Astrocyte (in vitro differentiated cells and primary cell): ENCODE data around the gene CLEC14A. TPM values are rescaled to one million over a fixed set of nuclear protein-coding genes. Genes with fewer than 3 reads are reported as not detected.
A peak's percentile ranks its signal among the peaks of the same experiment; 100 is the strongest.

Experiments used
- DNase-seq: peaks from one replicate; pipeline ENCODE4 v3.0.0-alpha.2; 2010; ENCODE audit warnings: low read depth
- FAIRE-seq: peaks from 2 replicates; lab custom pipeline; 2011; peaks lifted over from hg19 to GRCh38; lab: Jason Lieb, UNC
- H2AFZ ChIP-seq: 2 replicates; pipeline ENCODE4 v1.6.0; 2012; ENCODE audit warnings: low read depth, low read length, inconsistent platforms
- H3K27ac ChIP-seq: 2 replicates; pipeline ENCODE4 v1.5.1; 2011; ENCODE audit warnings: low read depth, low read length, inconsistent platforms
- H3K27me3 ChIP-seq: 2 replicates; pipeline ENCODE4 v1.6.0; 2011; ENCODE audit warnings: low read length, inconsistent platforms; ENCODE audit not compliant: insufficient read depth
- H3K36me3 ChIP-seq: 2 replicates; pipeline ENCODE4 v1.5.1; 2011; ENCODE audit warnings: low read length, inconsistent platforms; ENCODE audit not compliant: insufficient read depth
- H3K4me1 ChIP-seq: 2 replicates; pipeline ENCODE4 v1.5.1; 2011; ENCODE audit warnings: low read length, inconsistent platforms; ENCODE audit not compliant: insufficient read depth
- H3K4me2 ChIP-seq: 2 replicates; pipeline ENCODE4 v1.6.0; 2012; ENCODE audit warnings: low read length, inconsistent platforms
- H3K4me3 ChIP-seq: 2 replicates; pipeline ENCODE4 v1.5.1; 2011; ENCODE audit warnings: low read depth, mild to moderate bottlenecking, low read length, inconsistent platforms; ENCODE audit not compliant: insufficient read depth
- H3K79me2 ChIP-seq: 2 replicates; pipeline ENCODE4 v1.6.0; 2012; ENCODE audit warnings: mild to moderate bottlenecking, low read length, inconsistent platforms; ENCODE audit not compliant: insufficient read depth
- H3K9ac ChIP-seq: 2 replicates; pipeline ENCODE4 v1.6.0; 2012; ENCODE audit warnings: mild to moderate bottlenecking, low read length, inconsistent platforms
- H3K9me3 ChIP-seq: 2 replicates; pipeline ENCODE4 v1.5.1; 2012; ENCODE audit warnings: low read depth, mild to moderate bottlenecking, low read length, inconsistent platforms; ENCODE audit not compliant: insufficient read depth
- H4K20me1 ChIP-seq: 2 replicates; pipeline ENCODE4 v1.6.0; 2012; ENCODE audit warnings: low read length, inconsistent platforms; ENCODE audit not compliant: insufficient read depth
- H3K27ac Mint-ChIP-seq: one replicate; pipeline ENCODE4 v1.8.0; 2021; ENCODE audit warnings: mild to moderate bottlenecking, mixed read lengths; ENCODE audit not compliant: unreplicated experiment
- H3K27me3 Mint-ChIP-seq: one replicate; pipeline ENCODE4 v1.8.0; 2021; ENCODE audit warnings: low read depth, mixed read lengths; ENCODE audit not compliant: unreplicated experiment
- H3K36me3 Mint-ChIP-seq: one replicate; pipeline ENCODE4 v1.8.0; 2021; ENCODE audit warnings: low read depth, mixed read lengths; ENCODE audit not compliant: unreplicated experiment
- H3K4me1 Mint-ChIP-seq: one replicate; pipeline ENCODE4 v1.8.0; 2021; ENCODE audit warnings: low read depth, mixed read lengths; ENCODE audit not compliant: unreplicated experiment
- H3K4me3 Mint-ChIP-seq: one replicate; pipeline ENCODE4 v1.8.0; 2021; ENCODE audit warnings: mild to moderate bottlenecking, moderate library complexity, mixed read lengths; ENCODE audit not compliant: unreplicated experiment
- H3K9me3 Mint-ChIP-seq: one replicate; pipeline ENCODE4 v1.8.0; 2021; ENCODE audit warnings: mild to moderate bottlenecking, mixed read lengths; ENCODE audit not compliant: unreplicated experiment
- EZH2 ChIP-seq: IDR thresholded peaks from 2 replicates; pipeline ENCODE4 v1.6.1; 2012; ENCODE audit warnings: mild to moderate bottlenecking, low read length, inconsistent platforms; ENCODE audit not compliant: insufficient read depth
- total RNA-seq: library from RNA; stranded (reverse); gene quantifications from 2 replicates; pipeline ENCODE4 v1.2.1, GENCODE V29; 2021
- TF ChIP-seq, protein P1 (sequence below): IDR thresholded peaks from 2 replicates; pipeline ENCODE4 v1.5.1; 2011; ENCODE audit warnings: low read depth, mild to moderate bottlenecking, inconsistent platforms, low read length, moderate library complexity; ENCODE audit not compliant: insufficient read depth

Gene CLEC14A
- total RNA-seq, 1 donor from 2014 or later, result not detected

DNA sequence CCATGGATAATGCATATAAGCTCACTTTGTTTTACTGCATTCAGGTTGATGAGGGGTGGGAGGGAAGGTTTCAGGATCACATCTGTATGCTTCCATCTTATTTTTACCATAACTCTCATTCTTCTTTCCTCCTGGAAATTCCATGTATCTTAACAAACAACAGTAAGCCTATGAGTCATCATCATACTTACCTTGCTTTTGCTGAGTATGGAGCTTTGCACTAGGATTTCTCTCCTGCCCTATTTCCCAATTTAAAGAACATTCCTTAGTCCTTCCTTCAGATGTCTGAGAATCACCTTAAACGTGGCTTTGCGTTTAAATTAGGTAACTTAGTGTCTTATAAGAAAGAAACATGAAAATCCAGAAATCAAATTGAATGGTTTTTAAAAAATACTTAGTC is 1.6 kb upstream of the CLEC14A start:
- Mint-ChIP-seq H3K36me3 (no peaks in the 10 kb centered on the region), H3K4me3 (no peak overlapping the region), H3K27me3 (peaks cover 31% of the 10 kb centered on the region), H3K9me3 (peaks cover 9% of the 10 kb centered on the region), H3K27ac (no peak overlapping the region), H3K4me1 (peaks cover 7% of the 10 kb centered on the region)
- FAIRE-seq, result no peak
- Histone ChIP-seq H3K9ac (no peak overlapping the region), H3K36me3 (no peaks in the 10 kb centered on the region), H3K4me3 (no peak overlapping the region), H3K4me1 (peaks cover 5% of the 10 kb centered on the region), H4K20me1 (no peaks in the 10 kb centered on the region), H3K27ac (no peak overlapping the region), H3K9me3 (peaks cover 3% of the 10 kb centered on the region), H3K79me2 (no peaks in the 10 kb centered on the region), H3K4me2 (no peak overlapping the region), H2AFZ (no peak overlapping the region), H3K27me3 (peaks cover 13% of the 10 kb centered on the region)
- no peak for TF ChIP-seq EZH2
- TF ChIP-seq, protein P1, sequence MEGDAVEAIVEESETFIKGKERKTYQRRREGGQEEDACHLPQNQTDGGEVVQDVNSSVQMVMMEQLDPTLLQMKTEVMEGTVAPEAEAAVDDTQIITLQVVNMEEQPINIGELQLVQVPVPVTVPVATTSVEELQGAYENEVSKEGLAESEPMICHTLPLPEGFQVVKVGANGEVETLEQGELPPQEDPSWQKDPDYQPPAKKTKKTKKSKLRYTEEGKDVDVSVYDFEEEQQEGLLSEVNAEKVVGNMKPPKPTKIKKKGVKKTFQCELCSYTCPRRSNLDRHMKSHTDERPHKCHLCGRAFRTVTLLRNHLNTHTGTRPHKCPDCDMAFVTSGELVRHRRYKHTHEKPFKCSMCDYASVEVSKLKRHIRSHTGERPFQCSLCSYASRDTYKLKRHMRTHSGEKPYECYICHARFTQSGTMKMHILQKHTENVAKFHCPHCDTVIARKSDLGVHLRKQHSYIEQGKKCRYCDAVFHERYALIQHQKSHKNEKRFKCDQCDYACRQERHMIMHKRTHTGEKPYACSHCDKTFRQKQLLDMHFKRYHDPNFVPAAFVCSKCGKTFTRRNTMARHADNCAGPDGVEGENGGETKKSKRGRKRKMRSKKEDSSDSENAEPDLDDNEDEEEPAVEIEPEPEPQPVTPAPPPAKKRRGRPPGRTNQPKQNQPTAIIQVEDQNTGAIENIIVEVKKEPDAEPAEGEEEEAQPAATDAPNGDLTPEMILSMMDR, result no peak
- DNase-seq, result no peak

DNA sequence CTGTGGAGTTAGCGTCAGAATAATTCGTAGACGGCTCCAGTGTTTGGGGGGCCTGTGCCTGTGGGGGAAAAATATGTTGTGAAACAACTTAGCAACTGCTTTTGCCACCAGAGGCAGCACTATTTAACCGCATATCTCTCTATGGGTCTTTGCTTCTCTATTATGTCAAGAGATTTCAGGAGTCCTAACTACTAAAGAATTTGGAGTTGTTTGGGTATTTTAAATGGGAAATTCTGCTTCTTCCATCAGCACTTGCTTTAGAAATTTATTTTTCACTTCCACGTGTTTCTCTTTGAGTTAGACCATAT is 594 bp upstream of the CLEC14A start:
- H3K36me3 ChIP-seq, result no peaks in the 10 kb centered on the region
- Mint-ChIP-seq H3K4me3 (peak overlapping the region; percentile 34), H3K27ac (no peak overlapping the region), H3K4me1 (peaks cover 7% of the 10 kb centered on the region), H3K27me3 (peaks cover 31% of the 10 kb centered on the region), H3K36me3 (no peaks in the 10 kb centered on the region), H3K9me3 (peaks cover 3% of the 10 kb centered on the region)
- H3K27ac ChIP-seq, result no peak overlapping the region
- peaks cover 3% of the 10 kb centered on the region for H3K9me3 ChIP-seq
- H3K9ac ChIP-seq, result no peak overlapping the region
- FAIRE-seq (no peak), DNase-seq (no peak)
- peaks cover 5% of the 10 kb centered on the region for H3K4me1 ChIP-seq
- H3K4me2 ChIP-seq, result no peak overlapping the region
- H4K20me1 ChIP-seq, result no peaks in the 10 kb centered on the region
- H3K79me2 ChIP-seq, result no peaks in the 10 kb centered on the region
- H3K4me3 ChIP-seq, result no peak overlapping the region
- no peak overlapping the region for H2AFZ ChIP-seq
- peaks cover 13% of the 10 kb centered on the region for H3K27me3 ChIP-seq
- TF ChIP-seq, protein P1, result no peak
- no peak for TF ChIP-seq EZH2

DNA sequence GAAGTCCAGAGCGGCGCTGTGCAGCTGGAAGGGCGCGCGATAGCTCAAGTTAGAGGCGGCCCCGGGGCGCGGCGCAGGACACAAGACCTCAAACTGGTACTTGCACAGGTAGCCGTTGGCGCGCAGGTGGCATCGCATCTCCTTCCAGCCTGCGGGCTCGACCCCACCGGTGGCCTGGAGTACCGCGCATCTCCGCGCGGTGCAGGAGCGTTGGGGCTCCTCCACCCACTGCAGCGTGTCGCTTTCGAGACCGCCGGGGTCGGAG is 553 bp downstream of the CLEC14A start:
- no peaks in the 10 kb centered on the region for H3K79me2 ChIP-seq
- no peak for FAIRE-seq
- peak; percentile 10 for DNase-seq
- Mint-ChIP-seq H3K4me1 (peaks cover 7% of the 10 kb centered on the region), H3K9me3 (peaks cover 3% of the 10 kb centered on the region), H3K27me3 (peaks cover 31% of the 10 kb centered on the region), H3K4me3 (no peak overlapping the region), H3K27ac (no peak overlapping the region), H3K36me3 (no peaks in the 10 kb centered on the region)
- H2AFZ ChIP-seq, result peak overlapping the region; percentile 86
- H3K4me2 ChIP-seq, result peak overlapping the region; percentile 86
- H3K4me3 ChIP-seq, result peak overlapping the region; percentile 53
- peaks cover 3% of the 10 kb centered on the region for H3K9me3 ChIP-seq
- H3K27me3 ChIP-seq, result peaks cover 13% of the 10 kb centered on the region
- peaks cover 5% of the 10 kb centered on the region for H3K4me1 ChIP-seq
- no peak overlapping the region for H3K27ac ChIP-seq
- no peak overlapping the region for H3K9ac ChIP-seq
- no peaks in the 10 kb centered on the region for H4K20me1 ChIP-seq
- no peaks in the 10 kb centered on the region for H3K36me3 ChIP-seq
- TF ChIP-seq EZH2, result no peak
- TF ChIP-seq, protein P1, result no peak
